Activated T-cell treated with anti-CD3 and anti-CD28 coated beads, Interleukin-2, amount 50 U/mL, for 48 hours (primary cell): ENCODE data around the gene C16orf89.
A peak's percentile ranks its signal among the peaks of the same experiment; 100 is the strongest.
"Not testable (repeated sequence)": the region's sequence is repeated elsewhere in the genome, so short reads cannot be mapped to it uniquely, and the experiment has no call there.

Experiments
- DNase-seq, 2 experiments: peaks; one replicate each; pipeline ENCODE4 v3.0.0-alpha.2; 2020

The C16orf89 gene, protein sequence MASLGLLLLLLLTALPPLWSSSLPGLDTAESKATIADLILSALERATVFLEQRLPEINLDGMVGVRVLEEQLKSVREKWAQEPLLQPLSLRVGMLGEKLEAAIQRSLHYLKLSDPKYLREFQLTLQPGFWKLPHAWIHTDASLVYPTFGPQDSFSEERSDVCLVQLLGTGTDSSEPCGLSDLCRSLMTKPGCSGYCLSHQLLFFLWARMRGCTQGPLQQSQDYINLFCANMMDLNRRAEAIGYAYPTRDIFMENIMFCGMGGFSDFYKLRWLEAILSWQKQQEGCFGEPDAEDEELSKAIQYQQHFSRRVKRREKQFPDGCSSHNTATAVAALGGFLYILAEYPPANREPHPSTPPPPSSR

DNA sequence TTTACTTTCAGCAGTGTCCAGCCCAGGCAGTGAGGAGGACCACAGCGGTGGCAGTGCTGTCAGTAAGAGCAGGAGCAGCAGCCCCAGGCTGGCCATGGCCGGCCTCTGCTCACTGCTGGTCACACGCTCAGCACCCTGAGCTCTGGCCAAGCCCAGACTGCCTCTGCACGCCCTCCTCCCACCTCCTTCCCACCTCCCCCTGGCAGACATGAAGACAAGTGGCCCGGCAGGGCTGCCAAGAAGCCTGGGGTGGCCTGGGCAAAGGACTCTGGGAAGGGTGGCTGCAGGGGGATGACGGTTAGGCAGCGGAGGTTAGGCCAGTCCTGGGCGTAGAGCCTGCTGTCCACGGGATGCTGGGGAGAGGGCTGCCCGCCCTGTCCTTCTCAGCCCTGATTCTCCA lies at the start of gene C16orf89:
C16orf89 (minus strand) TSS at position 144 of the 400 bp plus-strand sequence; CDS start at position 96, 48 bp downstream.
- DNase-seq = no peak

DNA sequence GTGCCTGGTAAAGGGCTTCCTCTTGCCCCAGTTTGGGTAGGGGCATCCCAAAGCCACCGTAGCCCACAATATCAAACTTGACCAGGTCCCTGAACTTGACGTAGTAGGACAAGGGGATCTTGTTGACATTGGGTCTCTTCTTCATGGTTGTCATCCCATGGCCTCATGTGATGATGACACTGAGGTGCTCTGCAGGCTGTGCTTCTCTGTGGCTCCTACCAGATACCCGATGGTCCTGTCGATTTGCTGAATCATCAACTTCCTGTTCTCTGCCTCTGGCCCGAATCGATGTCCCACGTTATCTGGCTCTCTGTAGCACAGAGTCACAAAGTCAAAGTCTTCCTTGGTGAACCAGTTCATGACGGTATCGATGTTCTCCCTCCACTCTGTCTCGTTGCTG lies 45.2 kb upstream of the C16orf89 start:
- not testable (repeated sequence) for DNase-seq

DNA sequence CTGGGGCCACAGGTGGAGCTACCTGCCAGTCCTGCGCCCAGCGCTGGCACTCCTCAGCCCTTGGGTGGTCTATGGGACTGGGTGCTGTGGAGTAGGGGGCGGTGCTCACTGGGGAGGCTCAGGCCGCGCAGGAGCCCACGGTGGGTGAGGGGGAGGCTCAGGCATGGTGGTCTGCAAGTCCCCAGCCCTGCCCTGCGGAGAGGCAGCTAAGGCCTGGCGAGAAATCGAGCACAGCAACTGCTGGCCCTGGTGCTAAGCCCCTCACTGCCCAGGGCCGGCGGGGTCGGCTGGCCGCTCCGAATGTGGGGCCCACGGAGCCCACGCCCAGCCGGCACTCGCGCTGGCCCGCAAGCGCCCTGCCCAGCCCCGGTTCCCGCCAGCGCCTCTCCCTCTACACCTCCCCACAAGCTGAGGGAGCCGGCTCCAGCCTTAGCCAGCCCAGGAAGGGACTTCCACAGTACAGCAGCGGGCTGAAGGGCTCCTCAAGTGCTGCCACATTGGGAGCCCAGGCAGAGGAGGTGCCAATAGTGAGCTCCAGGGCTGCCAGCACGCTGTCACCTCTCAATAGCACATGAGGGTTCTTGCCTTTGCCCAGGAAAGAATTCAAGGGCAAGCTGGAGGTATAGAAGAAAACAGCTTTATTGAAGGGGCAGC lies 42.9 kb upstream of the C16orf89 start:
- no peak for DNase-seq

DNA sequence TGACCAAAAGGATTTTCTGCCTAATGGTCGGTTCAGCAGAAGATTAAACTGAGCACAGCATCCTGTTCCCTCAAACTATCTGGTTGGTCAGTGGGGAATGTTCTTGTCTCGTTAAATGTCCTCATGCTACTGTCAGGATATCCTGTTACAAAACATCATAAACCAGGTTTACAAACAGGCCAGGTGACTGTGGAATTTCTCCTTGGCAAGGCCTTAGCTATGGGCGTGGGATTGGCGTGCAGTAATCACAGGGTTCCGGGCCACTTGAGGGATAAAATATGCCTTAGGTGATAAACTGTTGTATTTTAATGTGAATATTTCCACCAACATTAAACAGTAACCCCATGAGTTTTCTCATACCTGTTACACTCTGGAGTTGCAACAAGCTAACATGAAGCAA lies 39.3 kb upstream of the C16orf89 start:
- not testable (repeated sequence) for DNase-seq

DNA sequence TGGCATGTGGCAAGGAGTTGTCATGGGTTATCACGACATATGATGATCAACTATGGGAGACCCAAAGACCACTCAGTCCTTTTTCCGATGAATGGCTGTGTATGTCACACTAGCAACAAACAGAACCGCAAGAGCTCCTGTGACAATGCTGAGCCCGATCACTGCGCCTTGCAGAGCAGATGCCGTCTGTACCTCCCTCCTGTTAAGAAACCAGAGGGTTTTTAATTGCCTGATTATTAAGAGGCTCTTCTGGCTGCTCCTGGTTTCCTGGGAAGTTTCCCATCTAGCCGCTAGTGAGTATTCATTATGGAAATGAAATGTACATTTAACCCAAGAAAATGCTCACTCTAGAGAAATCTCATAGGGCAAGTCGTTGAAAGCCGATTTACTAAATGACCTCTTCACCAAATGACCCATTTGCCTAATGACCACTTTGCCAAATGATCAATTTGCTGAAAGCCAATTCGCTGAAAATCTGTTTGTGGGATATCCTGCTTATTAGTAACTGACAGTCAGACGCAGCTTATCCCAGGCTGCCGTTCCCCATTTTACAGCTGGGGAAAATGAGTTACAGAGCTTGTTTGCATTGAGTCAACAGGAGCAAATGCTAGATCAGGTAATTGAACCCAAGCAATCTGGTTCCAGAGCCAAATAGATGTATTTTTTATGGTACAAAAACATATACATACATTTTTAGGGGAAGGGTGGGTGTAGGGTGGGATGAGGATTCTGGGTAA lies 37.7 kb upstream of the C16orf89 start:
- not testable (repeated sequence) for DNase-seq

DNA sequence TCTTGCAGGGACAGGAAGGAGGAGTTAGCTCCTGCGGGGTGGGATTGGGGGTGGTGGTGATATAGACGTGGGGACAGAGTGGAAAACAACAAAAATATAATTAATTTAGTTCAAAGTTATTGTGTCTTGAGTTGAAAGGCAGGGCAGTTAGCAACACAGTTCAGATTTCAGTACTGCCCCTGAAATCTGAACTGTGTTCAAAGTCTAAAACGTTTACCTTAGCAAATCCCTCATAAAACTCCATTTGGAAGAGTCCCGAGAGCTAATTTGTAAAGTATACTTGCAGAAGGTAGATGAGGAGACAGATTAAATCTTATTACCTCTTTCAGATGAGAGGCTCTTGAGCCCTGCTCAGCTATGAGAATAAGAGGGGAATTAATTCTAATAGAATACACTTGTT lies 33.4 kb upstream of the C16orf89 start:
- not testable (repeated sequence) for DNase-seq

DNA sequence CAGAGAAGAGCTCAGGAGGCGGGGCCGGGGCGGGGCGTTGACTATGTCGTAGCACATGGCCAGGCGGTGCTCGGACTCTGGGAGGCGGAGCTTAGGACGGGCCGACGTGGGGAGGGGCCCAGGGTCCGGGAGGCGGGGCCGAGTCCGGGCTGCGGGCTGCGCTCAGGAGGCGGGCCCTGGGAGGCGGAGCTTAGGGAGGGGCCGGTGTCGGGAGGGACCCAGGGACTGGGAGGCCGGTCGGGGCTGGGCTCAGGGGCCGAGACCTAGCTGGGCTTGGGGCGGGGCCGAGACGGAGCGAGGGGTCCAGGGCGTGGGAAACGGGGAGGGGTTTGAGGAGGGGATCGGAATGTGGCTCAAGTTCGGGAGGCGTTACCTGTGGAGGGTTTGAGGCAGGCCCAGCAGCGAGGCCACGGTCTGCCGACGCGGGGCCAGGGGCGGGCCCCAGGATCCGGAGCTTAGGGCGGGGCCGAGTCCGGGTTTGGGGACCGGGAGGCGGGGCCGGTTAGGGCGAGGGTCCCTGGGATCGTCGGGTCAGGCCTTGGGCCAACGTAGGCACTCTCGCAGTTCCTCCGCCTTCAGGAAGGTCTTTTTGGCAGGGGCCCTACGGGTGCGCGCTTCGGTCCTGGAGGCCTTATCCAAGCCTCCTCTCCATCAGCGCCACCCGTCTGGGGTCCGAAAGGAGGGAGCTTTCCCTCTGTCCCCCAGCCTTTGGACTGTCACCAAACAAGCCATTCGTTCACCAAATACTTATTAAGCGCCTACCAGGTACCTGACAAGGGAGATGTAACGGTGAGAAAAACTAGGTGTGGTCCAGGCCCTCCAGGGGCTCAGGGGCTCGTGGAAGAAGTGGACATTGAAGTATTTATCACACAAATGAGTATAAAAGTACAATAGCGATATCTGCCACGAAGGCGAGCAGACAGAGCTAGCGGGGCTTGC lies 32.7 kb upstream of the C16orf89 start:
- peak; percentile 80 to 84 for DNase-seq

DNA sequence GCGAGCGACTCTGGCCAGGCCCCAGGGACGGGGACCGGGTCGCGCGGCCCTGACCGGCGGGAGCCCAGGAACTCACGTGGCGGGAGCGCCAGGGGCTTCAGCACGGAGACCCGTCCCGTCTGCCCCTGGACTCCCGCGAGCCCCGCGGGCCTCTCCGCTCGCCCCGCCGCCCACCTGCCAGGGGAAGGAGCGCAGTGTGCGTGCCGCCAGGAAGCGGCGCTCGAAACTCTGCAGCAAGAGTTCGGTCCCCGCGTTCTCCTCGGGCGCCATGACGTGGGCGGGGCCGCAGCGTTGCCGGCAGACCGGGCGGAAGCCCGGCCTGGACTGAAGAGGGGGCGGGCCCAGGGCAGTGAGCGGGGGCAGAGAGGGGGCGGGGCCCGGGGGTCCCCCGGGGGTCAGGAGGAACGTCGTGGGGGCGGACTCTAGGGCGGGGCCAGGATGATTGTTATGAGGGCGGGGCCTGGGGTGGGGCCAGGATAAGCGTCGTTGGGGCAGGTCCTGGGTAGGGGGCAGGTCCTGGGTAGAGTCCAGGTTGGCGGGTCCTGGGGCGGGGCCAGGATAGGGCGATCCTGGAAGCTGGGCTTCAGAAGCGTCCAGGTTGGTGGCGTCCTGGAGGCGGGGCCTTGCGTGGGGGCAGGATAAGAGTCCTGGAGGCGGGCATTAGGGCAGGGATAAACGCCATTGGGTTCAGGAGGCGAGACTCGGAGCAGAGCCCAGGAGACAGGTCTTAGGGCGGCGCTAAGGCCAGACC lies 31.9 kb upstream of the C16orf89 start, which contains the start of gene EEF2KMT:
EEF2KMT (minus strand) TSS at position 326 of the 751 bp plus-strand sequence; CDS start at position 270, 56 bp downstream.
- DNase-seq = peak; percentile 97 to 98

DNA sequence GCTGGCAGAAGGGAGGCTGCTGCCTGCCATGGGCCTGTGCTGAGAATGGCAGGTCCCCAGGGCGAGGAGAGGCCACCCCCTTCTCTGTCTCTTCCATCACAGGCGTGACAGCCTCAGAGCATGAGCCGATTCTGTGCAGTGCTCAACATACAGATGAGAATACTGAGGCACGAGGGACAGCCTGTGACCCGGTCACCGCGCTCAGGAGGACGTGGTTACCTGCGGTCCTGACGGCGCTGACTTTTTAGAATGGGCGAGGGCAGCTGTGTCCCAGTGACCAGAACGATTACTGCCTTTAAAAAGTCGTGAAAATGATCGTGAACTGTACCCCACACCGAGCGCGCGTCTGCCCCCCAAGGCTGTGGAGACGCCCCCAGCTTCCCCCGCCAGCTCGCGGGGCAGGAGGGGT lies 31.3 kb upstream of the C16orf89 start:
- DNase-seq = peak; percentile 55 to 61

DNA sequence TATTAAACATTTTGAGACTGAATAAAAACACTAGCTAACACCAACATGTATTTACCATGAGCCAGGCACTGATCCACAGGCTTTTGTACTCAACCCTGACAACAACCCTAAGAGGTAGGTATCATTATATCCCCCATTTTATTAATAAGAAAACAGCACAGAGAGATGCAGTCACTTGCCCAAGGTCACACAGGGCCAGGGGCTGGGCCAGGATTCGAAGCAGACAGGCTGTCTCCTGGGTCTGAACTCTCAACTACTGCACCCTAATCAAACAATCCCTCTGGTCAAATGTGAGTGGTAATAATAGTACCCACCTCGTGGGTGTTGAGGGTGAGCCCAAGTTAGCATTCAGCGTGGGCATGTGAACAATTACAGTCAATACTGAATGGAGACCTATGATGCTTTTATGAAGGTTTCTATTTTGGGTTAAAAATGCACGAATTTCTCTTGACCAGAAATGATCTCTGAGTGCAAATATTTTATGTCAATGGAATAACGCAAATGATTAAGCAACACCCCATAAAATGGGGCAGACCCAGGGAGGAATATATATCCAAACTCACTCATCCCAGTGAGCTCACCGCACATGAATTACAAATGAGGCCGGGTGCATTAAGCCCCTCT lies 30.8 kb upstream of the C16orf89 start:
- not testable (repeated sequence) for DNase-seq

DNA sequence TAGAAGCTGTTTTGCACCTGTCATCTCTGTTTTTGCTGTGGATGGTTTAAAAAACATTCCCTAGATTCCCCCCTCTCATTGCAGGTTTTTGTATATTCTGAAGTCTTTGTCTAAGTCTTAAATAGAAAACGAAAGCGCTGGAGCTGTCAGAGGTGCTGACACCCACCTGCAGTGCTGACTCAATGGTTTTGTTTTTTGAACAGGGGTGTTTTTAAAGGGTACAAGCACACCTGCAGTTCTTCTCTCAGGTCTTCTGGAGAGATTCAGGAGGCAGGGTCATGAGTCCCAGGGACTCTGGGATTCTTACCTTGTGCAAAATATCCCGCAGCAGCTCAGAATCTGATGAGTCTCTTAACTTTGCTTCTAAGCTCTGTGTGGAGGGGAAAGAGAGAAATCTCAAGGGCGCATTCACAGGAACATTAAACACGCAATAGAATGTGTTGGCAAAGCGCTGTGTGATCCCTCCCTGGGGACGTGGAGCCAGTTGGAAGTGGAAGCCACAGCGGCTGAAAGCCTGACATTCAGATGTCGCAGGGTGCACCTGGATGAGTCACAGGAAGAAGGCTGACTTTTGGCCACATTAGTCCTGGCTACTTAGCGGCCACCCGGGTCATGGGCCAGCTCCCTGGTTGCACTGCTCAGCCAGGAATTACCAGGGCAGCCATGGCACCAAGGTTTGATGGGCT lies 29.5 kb upstream of the C16orf89 start:
- DNase-seq = not testable (repeated sequence)

DNA sequence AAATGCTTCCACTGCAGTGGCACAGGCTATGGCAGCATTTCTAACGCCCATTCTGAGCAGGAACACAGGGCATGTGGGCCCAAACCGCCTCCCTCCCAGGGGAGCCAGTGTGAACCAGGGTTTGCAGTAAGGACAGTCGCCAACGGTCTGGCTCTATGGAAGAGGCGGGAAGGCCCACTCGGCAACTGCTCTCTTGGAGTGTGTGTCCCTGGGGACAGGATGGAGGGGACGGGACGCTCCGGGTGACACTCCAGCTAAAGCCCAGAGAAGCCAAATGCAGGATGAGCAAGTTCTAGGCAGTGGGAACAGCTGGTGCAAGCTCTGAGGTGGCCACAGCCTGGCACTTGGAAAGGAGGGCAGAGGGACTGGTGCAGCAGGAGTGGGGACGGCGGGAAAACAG lies 28.0 kb upstream of the C16orf89 start:
- DNase-seq = not testable (repeated sequence)

DNA sequence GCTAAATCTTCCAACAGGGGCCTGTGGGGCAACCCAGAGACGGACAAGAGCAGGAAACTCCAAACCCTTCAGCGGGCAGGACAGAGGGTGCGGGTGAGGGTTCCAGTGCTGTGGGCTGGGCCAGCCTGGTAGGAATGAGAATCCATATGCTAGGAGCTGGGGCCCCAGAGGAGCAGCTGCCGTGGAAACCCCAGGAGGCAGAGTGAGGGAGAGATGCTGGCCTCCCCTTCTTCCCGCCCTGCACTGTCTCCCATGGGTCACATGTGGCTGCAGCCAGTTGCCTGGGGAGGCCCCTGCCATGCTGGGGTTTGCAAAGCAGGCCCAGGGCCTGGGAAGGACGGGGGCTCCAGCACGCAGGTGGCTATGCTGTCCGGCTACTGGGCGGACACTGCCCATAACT lies 27.3 kb upstream of the C16orf89 start:
- DNase-seq = not testable (repeated sequence)

DNA sequence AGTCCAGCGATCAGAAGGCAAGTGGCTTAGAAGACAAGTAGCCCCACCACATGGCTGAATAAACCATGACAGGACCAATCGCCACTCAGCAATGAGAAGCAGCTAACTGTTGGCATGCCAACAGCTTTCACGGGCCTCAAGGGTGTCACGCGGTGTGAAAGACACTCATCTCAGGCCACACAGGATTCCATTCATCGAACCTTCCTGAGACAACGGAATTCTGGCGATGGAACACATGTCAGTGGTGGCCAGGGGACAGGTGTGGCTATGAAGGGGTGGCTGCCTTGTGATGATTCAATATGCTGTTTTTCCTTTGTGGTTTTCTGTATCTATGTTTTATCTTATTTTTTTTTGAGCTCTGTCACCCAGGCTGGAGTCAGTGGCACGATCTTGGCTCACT lies 24.8 kb upstream of the C16orf89 start:
- DNase-seq = not testable (repeated sequence)

DNA sequence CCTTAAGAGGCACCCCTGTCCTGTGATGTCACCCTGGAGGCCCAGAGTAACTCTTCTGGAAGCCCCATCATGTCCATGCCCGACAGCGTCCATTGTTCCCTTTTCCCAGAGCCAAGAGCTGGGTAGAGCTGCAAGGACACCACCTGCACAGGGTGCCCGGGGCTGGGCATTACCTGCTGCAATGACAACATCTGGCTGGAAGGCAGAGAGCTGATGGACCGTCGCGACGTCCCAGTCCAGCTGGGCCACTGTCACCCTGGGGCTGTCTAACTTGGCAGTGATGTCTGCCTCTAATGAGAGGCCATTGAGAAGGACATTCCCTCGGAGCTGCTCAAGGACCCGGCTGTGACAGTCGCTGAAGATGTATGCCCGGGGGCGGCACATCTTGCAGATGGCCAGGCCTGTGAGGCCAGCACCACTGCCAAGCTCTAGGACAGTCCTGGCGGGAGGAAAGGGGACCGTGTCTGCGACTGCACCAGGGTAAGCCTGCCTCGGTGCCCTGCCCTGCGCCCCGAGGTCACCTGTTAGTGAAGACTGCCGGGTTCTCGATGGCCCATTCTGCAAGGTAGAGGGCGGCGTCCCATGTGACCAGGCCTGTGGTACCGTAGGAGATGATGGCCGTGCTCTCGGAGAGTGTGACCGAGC lies 24.3 kb upstream of the C16orf89 start:
- DNase-seq = not testable (repeated sequence)

DNA sequence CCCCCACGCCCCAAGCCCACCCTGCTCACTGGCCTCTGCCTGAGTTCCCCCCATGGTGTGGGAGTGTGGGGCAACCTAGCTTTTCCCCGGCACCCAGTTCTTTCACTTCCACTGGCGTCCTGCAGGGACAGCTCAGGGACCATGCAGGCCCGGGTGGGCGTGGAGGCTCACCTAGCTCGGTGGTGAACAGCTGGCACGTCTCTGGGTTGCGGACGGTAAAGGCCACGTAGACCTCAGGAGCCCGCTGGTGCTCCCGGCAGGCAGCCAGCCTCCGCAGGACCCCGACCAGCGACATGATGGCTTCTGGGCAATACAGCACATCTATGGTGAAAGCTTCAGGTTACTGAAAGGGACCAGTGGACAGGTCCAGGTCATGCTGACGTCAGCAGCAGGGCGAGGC lies 23.2 kb upstream of the C16orf89 start:
- DNase-seq = not testable (repeated sequence)

DNA sequence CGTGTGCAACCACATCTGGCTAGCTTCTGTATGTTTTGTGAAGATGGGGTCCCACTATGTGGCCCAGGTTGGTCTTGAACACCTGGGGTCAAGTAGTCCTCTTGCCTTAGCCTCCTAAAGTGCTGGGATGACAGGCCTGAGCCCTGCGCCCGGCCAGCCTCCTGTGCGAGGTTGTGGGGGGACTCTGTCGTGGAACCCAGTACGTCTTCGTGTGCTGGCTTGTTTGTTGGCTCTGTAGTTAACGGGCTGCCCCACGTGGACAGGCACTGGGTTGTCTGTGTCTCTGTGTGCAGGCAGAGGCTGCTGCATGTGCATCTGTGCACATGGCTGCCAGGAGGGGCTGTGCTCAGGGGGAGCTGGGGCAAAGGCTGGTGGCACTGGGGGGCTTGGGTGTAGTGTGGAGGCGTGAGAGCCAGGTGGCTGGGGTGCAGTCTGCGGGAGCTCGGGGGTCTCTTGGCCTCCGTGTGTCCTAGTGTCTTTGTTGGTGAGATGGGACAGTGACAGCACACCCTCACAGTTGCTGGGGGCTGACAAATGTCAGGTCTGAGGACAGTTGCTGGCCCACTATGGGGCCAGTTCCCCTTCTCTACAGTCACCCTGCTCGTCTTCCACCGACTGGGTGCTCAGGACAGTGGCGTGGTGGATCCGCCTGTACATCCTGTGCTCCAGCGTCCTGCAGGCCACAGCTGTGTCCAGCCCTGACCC lies 22.5 kb upstream of the C16orf89 start:
- not testable (repeated sequence) for DNase-seq

DNA sequence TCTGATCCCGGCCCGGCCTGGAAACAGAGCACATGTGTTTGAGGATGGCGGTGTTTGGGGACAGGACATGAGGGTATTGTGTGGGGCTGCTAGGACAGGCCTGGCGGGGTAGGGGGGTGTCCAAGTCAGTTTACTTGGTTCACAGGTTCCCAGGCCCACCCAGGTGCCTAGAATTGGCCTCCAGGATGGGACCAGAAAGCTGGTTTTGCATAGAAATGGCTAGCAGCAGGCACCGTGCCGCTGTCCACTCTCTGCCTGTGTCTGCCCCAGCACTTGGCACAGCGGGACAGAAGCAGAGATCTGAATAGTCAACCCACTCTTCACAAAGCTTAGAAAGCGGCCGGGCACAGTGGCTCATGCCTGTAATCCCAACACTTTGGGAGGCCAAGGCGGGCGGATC lies 20.0 kb upstream of the C16orf89 start:
- not testable (repeated sequence) for DNase-seq

DNA sequence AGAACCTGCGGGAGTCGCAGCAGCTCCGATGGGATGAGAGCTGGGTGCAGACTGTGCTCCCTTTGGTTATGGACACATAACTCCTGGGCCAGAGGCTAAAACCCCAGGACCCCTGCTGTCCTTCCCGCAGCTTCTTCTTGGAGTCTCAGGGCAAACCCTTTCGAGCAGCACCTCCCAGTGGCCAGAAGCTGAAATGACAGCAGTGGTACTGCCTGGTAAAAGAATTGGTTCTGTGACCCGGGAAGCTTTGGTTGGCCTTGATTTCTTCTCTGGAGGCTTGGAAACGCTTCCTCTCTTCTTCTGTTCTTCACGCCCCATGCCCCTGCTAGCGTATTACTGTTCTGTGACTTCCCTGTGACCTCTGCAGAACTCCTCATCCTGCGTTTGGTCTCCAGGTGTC lies 19.0 kb upstream of the C16orf89 start:
- peak; percentile 74 to 75 for DNase-seq
